HG03108 (cell line): ENCODE results near the gene ZNF366.

Source experiments
- ATAC-seq: cut with Tn5 transposase; IDR thresholded peaks from one replicate; pipeline ENCODE4 v1.9.1; 2021; ENCODE audit warnings: moderate library complexity; ENCODE audit not compliant: unreplicated experiment

Gene ZNF366

GRCh38 chr5:72445969-72446368 is 61.2 kb downstream of the ZNF366 start:
- no peak for ATAC-seq

GRCh38 chr5:72443883-72444282 is 63.3 kb downstream of the ZNF366 start:
- no peak for ATAC-seq

DNA sequence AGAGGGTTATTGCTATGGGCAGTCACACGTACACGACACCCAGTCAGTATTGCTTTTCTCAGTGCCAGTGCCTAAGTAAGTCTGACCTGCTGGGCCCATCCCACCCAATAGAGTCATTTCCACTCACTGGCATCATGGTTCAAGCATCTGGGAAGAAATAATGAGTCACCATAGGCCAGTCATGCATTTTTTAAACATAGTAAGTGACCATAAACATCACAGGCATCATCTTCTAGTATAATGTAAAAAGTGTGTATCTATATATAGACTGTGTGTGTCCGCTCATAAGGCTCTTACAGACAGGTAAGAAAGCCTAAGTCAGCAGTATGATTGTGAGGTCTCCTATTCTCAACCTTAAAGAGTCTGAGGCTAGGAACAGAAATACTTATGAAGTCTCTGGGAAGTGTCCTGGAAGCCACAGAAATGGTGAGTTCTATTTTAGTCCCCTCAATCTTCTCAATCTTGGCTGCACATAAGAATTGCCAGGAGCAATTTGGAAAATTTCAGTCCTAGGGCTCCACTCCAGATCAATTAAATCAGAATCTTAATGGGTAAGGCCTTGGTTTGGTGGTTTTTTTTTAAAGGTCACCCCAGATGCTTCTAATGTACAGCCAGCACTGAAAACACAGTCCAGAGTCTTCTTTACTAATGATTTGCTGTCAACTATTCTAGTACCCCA is 65.2 kb downstream of the ZNF366 start:
- ATAC-seq = no peak

DNA sequence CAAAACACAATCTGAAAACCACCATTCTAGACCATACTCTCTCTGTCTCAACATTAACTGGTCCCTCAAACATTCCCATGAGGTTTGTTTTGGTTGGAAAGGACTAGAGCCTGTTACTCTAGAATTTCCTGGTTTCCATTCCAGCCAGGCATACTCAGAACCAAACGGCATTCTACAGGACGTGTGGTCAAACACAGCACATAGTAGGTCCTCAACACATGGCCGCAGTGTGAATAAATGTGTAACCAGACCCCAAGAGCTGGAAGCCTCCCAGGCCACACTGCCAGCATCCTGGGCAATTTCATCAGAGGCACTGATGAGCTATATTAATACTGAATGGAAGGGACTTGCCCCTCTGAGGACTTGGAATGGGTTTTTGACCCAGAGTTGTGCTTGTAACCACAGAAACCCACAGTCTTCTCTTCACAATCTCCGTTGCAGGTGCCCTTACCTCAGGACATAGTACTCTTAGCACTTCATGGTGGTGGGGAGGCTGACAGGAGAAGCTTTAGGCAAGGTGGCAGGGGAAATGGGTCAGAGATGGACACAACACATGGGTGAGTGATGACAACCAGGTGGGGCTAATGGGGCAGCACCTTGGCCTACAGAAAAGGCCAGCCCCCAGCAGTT is 66.0 kb downstream of the ZNF366 start:
- ATAC-seq = peak; percentile 44

DNA sequence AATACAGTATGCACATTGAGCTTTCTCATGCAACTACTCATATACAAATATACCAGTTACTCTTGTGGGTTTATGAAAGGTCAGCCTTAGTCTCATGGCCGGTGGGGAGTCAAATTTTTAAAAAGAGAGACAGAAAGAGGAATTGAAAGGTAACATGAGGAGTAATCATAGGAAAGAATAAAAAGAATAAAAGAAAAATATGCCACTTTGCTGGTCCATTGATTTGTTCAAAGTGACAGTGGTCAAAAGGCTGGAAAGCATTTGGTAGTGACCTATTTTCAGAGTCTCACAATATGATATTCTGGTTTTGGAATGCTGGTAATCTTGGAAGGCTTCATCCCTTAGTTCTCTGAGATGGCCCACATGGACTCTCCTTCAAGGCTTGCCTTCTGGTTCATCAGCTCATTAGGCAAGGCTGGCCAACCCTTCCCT is 67.0 kb downstream of the ZNF366 start:
- ATAC-seq = peak; percentile 51

GRCh38 chr5:72439192-72439591 is 68.0 kb downstream of the ZNF366 start:
- ATAC-seq = no peak

- ATAC-seq = no peak
Measured at GRCh38 chr5:72438141-72438540, 69.1 kb downstream of the ZNF366 start.

DNA sequence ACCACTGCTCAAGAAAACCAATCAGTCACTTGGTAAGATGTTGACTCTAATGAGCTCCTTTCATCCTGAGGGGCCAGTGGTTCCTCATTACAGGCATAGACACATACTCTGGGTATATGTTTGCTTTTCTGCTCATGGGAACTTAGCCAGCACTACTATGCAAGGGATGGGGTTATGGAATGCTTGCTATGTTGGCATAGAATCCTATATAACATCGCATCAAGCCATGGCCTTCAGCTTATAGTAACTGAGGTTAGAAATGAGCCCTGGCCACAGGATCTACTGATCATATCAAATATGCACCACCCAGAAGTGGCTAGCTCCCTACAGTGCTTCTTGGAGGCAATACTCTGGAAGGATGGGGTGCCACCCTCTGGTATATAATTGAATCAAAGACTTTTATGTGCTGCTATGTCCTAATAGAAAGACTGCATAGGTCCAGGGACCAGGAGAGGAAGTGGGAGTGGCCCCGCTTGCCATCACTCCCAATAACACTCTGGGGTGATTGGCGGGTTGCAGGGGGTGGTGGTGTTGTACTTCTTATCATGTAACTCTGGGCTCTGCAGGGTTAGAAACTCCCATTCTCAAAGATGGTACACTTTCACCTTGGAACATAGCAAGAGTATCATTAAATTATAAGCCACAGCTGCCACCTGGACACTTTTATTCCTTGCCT is 70.3 kb downstream of the ZNF366 start:
- no peak for ATAC-seq

DNA sequence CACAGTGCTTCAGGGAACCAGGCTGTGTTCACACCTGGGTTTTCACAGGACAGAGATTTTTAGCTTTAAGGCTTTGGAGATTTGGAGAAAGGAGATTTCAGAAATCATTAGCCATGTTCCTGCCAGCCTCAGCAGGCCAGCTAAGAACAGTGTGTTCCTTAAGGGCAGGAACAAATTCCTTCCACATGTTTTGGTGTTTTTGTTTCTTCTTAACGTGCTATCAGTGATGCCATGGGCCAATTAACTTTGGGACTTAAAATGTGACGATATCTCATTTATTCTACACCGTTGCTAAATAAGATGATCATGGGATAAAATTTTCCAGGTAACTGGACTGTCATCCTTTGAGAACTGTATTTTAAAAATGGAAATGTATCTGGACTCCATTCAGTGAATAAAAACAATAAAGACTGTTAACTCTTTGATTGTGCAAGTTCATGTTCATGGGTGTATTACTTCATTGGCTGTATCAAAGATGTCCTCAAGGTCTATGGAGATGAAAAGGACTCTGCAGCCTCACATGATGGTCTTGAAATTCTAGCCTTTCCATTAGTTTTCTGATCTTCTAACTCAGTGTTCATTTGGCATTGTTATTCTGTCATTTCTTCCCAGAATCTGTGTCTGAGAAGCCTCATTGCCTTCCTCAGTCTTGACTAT is 72.3 kb downstream of the ZNF366 start:
- ATAC-seq = no peak

DNA sequence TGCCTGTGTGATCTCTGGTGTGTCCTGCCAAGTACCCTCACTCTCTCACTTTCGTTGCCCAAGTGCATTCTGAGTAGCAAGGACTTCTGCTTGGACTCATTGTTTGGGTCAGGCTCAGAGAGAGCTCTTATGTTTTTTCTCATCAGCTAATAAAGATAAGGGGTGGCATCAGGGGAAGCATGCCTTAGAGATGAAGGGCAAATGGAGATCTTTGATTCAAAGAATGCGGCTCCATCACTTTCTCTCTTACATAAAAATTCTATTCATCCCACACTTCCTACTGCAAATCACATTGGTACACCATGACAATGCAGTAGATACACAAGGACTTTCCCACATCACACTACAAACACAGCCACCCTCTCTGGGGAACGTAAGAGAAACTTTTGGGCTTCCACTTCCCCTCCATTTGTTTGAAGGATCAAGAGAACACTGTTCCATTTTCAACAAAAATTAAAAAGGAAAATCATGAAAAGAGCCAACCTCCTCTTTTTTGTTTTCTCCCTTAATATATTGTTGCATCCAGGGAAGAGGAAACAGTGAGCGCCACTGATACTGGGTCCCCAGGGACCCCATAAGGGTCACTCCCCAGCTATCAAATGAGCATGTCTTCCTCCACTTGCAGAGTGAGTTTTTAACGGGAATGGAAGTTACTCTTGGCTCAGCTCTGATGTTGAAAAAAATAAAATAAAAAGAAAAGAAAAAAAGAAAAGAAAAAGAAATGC is 73.0 kb downstream of the ZNF366 start:
- ATAC-seq = no peak

GRCh38 chr5:72433522-72433921 is 73.7 kb downstream of the ZNF366 start:
- ATAC-seq = no peak

DNA sequence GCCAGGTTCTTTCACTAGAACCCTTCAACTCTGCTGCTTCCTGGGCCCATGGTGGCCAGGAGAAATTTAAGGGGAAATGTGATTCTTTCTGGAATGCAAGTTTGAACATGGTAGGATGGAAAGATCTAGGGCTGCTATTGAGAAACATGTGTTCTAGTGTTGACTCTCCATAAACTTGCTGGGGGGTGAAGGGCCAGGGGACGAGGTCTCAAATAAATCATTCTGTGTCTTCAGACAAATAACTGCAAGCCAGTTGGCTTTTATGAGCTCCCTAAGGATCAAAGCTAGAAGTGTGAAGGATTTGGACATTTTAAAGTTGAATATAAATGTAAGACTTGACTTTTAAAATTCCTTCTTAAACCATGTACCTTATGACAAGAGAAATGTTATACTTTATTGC is 78.5 kb downstream of the ZNF366 start:
- ATAC-seq = no peak

GRCh38 chr5:72427488-72428437 is 79.4 kb downstream of the ZNF366 start:
- ATAC-seq = no peak

DNA sequence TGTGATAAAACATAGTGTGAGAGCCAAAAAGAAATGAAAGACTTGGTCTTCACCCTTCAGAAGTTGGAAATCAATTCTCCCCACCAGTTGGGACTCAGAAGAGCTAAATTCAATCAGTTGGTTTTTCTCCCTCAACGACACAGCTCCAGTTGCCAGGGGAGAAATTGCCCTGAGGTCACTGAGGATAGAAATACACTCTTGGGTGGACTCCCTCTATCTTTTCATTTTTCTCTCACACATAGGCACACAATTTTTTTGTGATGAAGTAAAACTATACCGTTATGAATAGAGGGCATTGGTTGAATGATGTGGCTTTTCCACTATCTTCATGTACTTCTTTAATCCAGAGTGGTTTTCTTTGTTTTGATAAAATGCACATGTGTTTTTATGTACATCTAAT is 80.2 kb downstream of the ZNF366 start:
- ATAC-seq = no peak

- ATAC-seq = no peak
Measured at GRCh38 chr5:72426019-72426418, 81.2 kb downstream of the ZNF366 start.

- ATAC-seq = no peak
Measured at GRCh38 chr5:72418271-72418670, 88.9 kb downstream of the ZNF366 start.

GRCh38 chr5:72417333-72418062 is 89.7 kb downstream of the ZNF366 start:
- ATAC-seq = no peak

DNA sequence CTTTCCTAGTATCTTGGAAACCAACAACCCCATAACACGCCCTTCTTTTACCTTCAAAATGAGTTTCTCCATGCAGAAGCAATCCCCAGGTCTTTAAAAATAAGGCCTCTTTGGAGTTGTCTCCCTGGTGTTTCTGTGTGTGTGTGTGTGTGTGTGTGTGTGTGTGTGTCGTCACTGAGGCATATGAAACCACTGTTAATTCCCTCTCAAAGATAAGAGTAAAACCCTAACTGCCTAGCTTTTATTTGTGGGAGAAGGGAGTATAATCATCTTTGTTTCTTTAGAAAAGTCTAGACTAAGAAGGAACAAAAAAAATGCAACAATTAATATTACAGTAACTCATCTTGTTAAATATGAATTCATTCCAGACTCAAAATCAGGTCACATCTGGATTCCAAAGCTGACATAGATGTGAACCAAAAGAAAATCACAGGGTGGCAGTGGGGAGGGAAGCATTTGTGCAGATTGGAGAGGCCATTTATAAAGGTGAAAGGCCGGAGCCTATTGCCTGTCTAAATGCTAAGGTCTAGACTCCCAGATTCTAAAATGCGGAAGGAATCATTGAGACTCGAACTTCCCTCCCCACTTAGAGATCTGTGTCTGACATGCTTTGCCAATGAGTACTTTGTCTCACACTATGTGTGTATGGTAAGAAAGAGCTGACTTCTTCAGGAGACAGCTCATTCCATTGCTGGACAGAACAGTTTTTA is 91.4 kb downstream of the ZNF366 start:
- no peak for ATAC-seq
